ENCODE results near the gene UCK2. TPM values are rescaled to one million over a fixed set of nuclear protein-coding genes. Genes with fewer than 3 reads are reported as not detected.
A peak's percentile ranks its signal among the peaks of the same experiment; 100 is the strongest.

The UCK2 gene
- total RNA-seq, 2 donors from 2014 or later = 65.8 to 73.6 TPM

- Mint-ChIP-seq H3K27ac (no peak overlapping the region), H3K4me1 (peaks cover 60% of the 10 kb centered on the region), H3K9me3 (no peaks in the 10 kb centered on the region), H3K36me3 (ENCODE audit: low read depth) (peaks cover 9% of the 10 kb centered on the region), H3K4me3 (no peak overlapping the region), H3K27me3 (ENCODE audit: insufficient read depth) (no peaks in the 10 kb centered on the region)
- DNase-seq = no peak
- no peak for TF ChIP-seq CTCF (conservative IDR thresholded peaks at IDR 0.05)
- no peaks in the 10 kb centered on the region for H3K9me3 ChIP-seq (ENCODE audit: control insufficient read depth, low read length)
- H3K27me3 ChIP-seq (ENCODE audit: control insufficient read depth, insufficient read depth, low read length, poor library complexity, severe bottlenecking) = no peaks in the 10 kb centered on the region
- 88 to 100% methylated on average over 2 to 4 of the region's 4 CpGs for WGBS, 2 experiments (ENCODE audit: insufficient coverage in 1 of 2, insufficient read length in 1 of 2)
- H3K4me1 ChIP-seq (ENCODE audit: control insufficient read depth, insufficient read depth, low read length) = peaks cover 27% of the 10 kb centered on the region
- no peak overlapping the region for H3K4me3 ChIP-seq (ENCODE audit: low read length)
- H3K36me3 ChIP-seq (ENCODE audit: control insufficient read depth, insufficient read depth, low read length) = no peaks in the 10 kb centered on the region
- no peak overlapping the region for H3K9ac ChIP-seq (ENCODE audit: extremely low read depth, low read length, poor library complexity, severe bottlenecking)
- H3K27ac ChIP-seq (ENCODE audit: low read depth, low read length) = no peak overlapping the region
Measured at GRCh38 chr1:165840423-165840822, 13.0 kb downstream of the UCK2 start.

- H3K27ac Mint-ChIP-seq = peak overlapping the region; percentile 28
- peaks cover 9% of the 10 kb centered on the region for H3K36me3 Mint-ChIP-seq (ENCODE audit: low read depth)
- H3K4me3 Mint-ChIP-seq = no peak overlapping the region
- peaks cover 33% of the 10 kb centered on the region for H3K4me1 ChIP-seq (ENCODE audit: control insufficient read depth, insufficient read depth, low read length)
- peak overlapping the region; percentile 22 for H3K4me3 ChIP-seq (ENCODE audit: low read length)
- H3K27me3 ChIP-seq (ENCODE audit: control insufficient read depth, insufficient read depth, low read length, poor library complexity, severe bottlenecking) = no peaks in the 10 kb centered on the region
- no peaks in the 10 kb centered on the region for H3K27me3 Mint-ChIP-seq (ENCODE audit: insufficient read depth)
- TF ChIP-seq CTCF (conservative IDR thresholded peaks at IDR 0.05) = no peak
- no peak overlapping the region for H3K9ac ChIP-seq (ENCODE audit: extremely low read depth, low read length, poor library complexity, severe bottlenecking)
- peaks cover 61% of the 10 kb centered on the region for H3K4me1 Mint-ChIP-seq
- no peaks in the 10 kb centered on the region for H3K36me3 ChIP-seq (ENCODE audit: control insufficient read depth, insufficient read depth, low read length)
- H3K27ac ChIP-seq (ENCODE audit: low read depth, low read length) = no peak overlapping the region
- no peaks in the 10 kb centered on the region for H3K9me3 ChIP-seq (ENCODE audit: control insufficient read depth, low read length)
- H3K9me3 Mint-ChIP-seq = no peaks in the 10 kb centered on the region
- no peak for DNase-seq
- 61 to 94% methylated on average over 2 to 3 of the region's 3 CpGs for WGBS, 2 experiments (ENCODE audit: insufficient coverage in 1 of 2, insufficient read length in 1 of 2)
Measured at GRCh38 chr1:165841582-165842017, 14.2 kb downstream of the UCK2 start.

- Histone ChIP-seq H3K9me3 (ENCODE audit: control insufficient read depth, low read length) (no peaks in the 10 kb centered on the region), H3K27ac (ENCODE audit: low read depth, low read length) (no peak overlapping the region), H3K36me3 (ENCODE audit: control insufficient read depth, insufficient read depth, low read length) (no peaks in the 10 kb centered on the region), H3K9ac (ENCODE audit: extremely low read depth, low read length, poor library complexity, severe bottlenecking) (no peak overlapping the region), H3K4me3 (ENCODE audit: low read length) (peak overlapping the region; percentile 22), H3K4me1 (ENCODE audit: control insufficient read depth, insufficient read depth, low read length) (peaks cover 35% of the 10 kb centered on the region), H3K27me3 (ENCODE audit: control insufficient read depth, insufficient read depth, low read length, poor library complexity, severe bottlenecking) (no peaks in the 10 kb centered on the region)
- WGBS, 2 experiments (ENCODE audit: insufficient coverage in 1 of 2, insufficient read length in 1 of 2) = 51 to 62% methylated on average over 2 of the region's 2 CpGs
- Mint-ChIP-seq H3K4me1 (peaks cover 59% of the 10 kb centered on the region), H3K36me3 (ENCODE audit: low read depth) (peaks cover 5% of the 10 kb centered on the region), H3K27me3 (ENCODE audit: insufficient read depth) (no peaks in the 10 kb centered on the region), H3K27ac (peak overlapping the region; percentile 13), H3K9me3 (no peaks in the 10 kb centered on the region), H3K4me3 (no peak overlapping the region)
- DNase-seq = peak; percentile 39
- TF ChIP-seq CTCF (conservative IDR thresholded peaks at IDR 0.05) = no peak
Measured at GRCh38 chr1:165842023-165842670, 14.7 kb downstream of the UCK2 start.

Measured in endodermal cell (in vitro differentiated cells).